Fibroblast of lung (primary cell): ENCODE data around the gene PALM2AKAP2. TPM values are rescaled to one million over a fixed set of nuclear protein-coding genes. Genes with fewer than 3 reads are reported as not detected.
"Not testable (repeated sequence)": the region's sequence is repeated elsewhere in the genome, so short reads cannot be mapped to it uniquely, and the experiment has no call there.

Experiments used
- DNase-seq, 2 donors: peaks; one replicate each; pipeline versions ENCODE4 v3.0.0 to v3.0.0-alpha.2; 2010; ENCODE audit warnings: low read depth in 2 of 2
- H2AFZ ChIP-seq: 2 replicates; pipeline ENCODE4 v1.5.1; 2012; ENCODE audit warnings: low read length, control low read depth, inconsistent platforms
- H3K27ac ChIP-seq: 2 replicates; pipeline ENCODE4 v1.5.1; 2011; ENCODE audit warnings: low read length, control low read depth; ENCODE audit not compliant: insufficient read depth
- H3K27me3 ChIP-seq: 2 replicates; pipeline ENCODE4 v1.5.1; 2011; ENCODE audit warnings: mild to moderate bottlenecking, low read length; ENCODE audit not compliant: control insufficient read depth, insufficient read depth
- H3K36me3 ChIP-seq: 2 replicates; pipeline ENCODE4 v1.5.1; 2011; ENCODE audit warnings: low read length; ENCODE audit not compliant: control insufficient read depth, insufficient read depth
- H3K4me1 ChIP-seq: 2 replicates; pipeline ENCODE4 v1.5.1; 2011; ENCODE audit warnings: low read length; ENCODE audit not compliant: control insufficient read depth, insufficient read depth; ENCODE audit errors: extremely low read depth
- H3K4me2 ChIP-seq: 2 replicates; pipeline ENCODE4 v1.5.1; 2011; ENCODE audit warnings: low read length, control low read depth; ENCODE audit not compliant: insufficient read depth; ENCODE audit errors: extremely low read depth
- H3K4me3 ChIP-seq, 4 experiments: fragments of 200-600 bp in 1 of 4; sonication (generic) in 1 of 4; replicated peaks in 1 of 4; 2 replicates each; pipeline ENCODE4 v1.5.1; 2011 to 2016; ENCODE audit warnings: low read length in 4 of 4, low read depth in 3 of 4, mild to moderate bottlenecking in 3 of 4, control low read depth in 2 of 4, inconsistent platforms in 1 of 4, mixed read lengths in 1 of 4; ENCODE audit not compliant: insufficient read depth in 1 of 4; ENCODE audit errors: control extremely low read depth in 1 of 4
- H3K79me2 ChIP-seq: 2 replicates; pipeline ENCODE4 v1.5.1; 2012; ENCODE audit warnings: mild to moderate bottlenecking, low read length, inconsistent platforms; ENCODE audit not compliant: control insufficient read depth, insufficient read depth
- H3K9ac ChIP-seq: 2 replicates; pipeline ENCODE4 v1.5.1; 2011; ENCODE audit warnings: mild to moderate bottlenecking, low read length, control low read depth; ENCODE audit not compliant: insufficient read depth
- H3K9me3 ChIP-seq: 2 replicates; pipeline ENCODE4 v1.5.1; 2012; ENCODE audit warnings: low read depth, low read length; ENCODE audit not compliant: control insufficient read depth, insufficient read depth
- H4K20me1 ChIP-seq: 2 replicates; pipeline ENCODE4 v1.5.1; 2011; ENCODE audit warnings: low read length; ENCODE audit not compliant: control insufficient read depth, insufficient read depth; ENCODE audit errors: extremely low read depth
- CTCF ChIP-seq, 2 donors: IDR thresholded peaks in 1 of 2; conservative IDR thresholded peaks in 1 of 2; 1 replicate in 1 of 2; 2 replicates in 1 of 2; pipeline ENCODE4 v1.5.1; 2011 to 2012; ENCODE audit warnings: low read length in 2 of 2, control low read depth in 1 of 2, inconsistent platforms in 1 of 2, low read depth in 1 of 2, mild to moderate bottlenecking in 1 of 2
- EZH2 ChIP-seq: IDR thresholded peaks from 2 replicates; pipeline ENCODE4 v1.5.1; 2012; ENCODE audit warnings: low read length, control low read depth, mild to moderate bottlenecking; ENCODE audit errors: missing control alignments
- polyA plus RNA-seq, 2 donors: library from polyadenylated mRNA; depleted of rRNA in 1 of 2; stranded (reverse) in 1 of 2; unstranded in 1 of 2; fragments of >200 nt; gene quantifications; 2 replicates each; pipeline ENCODE4 v1.2.1, GENCODE V29; 2011 to 2012; ENCODE audit warnings: missing spikeins in 1 of 2
- total RNA-seq: library from RNA; depleted of rRNA; stranded (reverse); fragments of >200 nt; gene quantifications from 2 replicates; pipeline ENCODE4 v1.2.1, GENCODE V29; 2014

The PALM2AKAP2 gene
- total and polyA plus RNA-seq, 2 donors (not counting 1 experiment from before 2014, with no cell fraction given): 7.7 to 9.9 TPM

DNA sequence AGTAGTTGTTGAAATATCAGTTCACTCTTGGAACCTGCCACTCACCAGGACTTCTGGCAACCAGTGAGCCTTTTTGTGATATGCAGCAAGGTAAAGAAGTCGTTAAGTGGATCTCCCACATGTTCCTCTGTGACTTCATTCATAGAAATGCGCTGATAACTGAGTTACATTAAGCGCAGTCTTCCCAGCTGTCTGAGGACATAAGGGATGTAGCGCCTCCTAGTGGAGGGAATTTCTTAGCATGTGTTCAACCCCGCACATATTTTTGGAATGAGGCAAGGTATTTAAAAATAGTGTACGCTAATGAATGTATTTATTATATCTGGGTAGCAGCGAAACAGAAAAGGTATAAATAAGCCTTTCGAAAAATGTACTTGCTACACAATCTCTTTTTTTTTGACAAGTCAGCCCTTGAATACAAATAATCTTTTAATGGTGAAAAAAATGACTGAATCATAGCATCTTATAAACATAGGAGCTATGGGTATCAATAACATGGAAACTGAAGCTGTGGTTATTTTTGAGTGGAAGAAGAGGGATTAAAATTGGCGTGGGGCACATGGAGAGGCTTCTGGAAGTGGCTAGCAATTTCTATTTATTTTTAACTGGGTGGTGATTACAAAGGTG, 38.0 kb downstream of the PALM2AKAP2 start:
- Histone ChIP-seq H4K20me1 (no peaks in the 10 kb centered on the region), H3K9me3 (no peaks in the 10 kb centered on the region), H3K27ac (peak overlapping the region; percentile 68), H3K4me2 (peak overlapping the region; percentile 49), H3K9ac (no peak overlapping the region), H3K27me3 (no peaks in the 10 kb centered on the region), H2AFZ (no peak overlapping the region), H3K79me2 (peaks cover under 1% of the 10 kb centered on the region), H3K4me3 (no peak overlapping the region), H3K4me1 (peaks cover 22% of the 10 kb centered on the region), H3K36me3 (no peaks in the 10 kb centered on the region)
- TF ChIP-seq EZH2 (no peak), CTCF (conservative IDR thresholded peaks at IDR 0.05 in 1 of 2, IDR thresholded peaks at IDR 0.05 in 1 of 2; ENCODE audit: low read depth in 1 of 2, low read length in 2 of 2) (peak; percentile 76 to 81)
- peak; percentile 98 for DNase-seq

DNA sequence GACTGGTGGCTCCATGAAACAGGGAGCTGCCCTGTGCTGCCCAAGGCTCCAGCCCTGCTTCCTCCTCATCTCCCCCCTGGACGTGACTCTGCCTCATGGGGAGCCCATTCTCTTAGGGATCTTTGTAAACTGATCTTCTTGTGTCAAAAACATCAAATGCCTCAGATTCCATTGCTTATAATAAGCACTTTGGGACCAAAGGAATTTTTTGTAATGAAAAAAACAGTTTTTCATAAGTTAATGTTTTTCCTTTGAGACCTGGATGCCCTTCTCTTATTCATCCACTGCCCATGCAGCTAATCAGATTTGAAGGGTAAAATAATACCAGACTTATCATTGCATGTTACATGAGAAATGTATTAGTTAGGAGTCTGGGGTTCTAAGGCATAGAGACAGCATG, 41.7 kb downstream of the PALM2AKAP2 start:
- Histone ChIP-seq H3K4me1 (peaks cover 9% of the 10 kb centered on the region), H3K9ac (no peak overlapping the region), H3K4me2 (no peak overlapping the region), H3K4me3 (no peak overlapping the region), H4K20me1 (no peaks in the 10 kb centered on the region), H3K79me2 (peaks cover 2% of the 10 kb centered on the region), H2AFZ (no peak overlapping the region), H3K36me3 (no peaks in the 10 kb centered on the region), H3K9me3 (no peaks in the 10 kb centered on the region), H3K27me3 (no peaks in the 10 kb centered on the region), H3K27ac (no peak overlapping the region)
- no peak for TF ChIP-seq CTCF (conservative IDR thresholded peaks at IDR 0.05 in 1 of 2, IDR thresholded peaks at IDR 0.05 in 1 of 2; ENCODE audit: low read depth in 1 of 2, low read length in 2 of 2)
- no peak for TF ChIP-seq EZH2
- peak in 1 of 2 donors; percentile 76 for DNase-seq

DNA sequence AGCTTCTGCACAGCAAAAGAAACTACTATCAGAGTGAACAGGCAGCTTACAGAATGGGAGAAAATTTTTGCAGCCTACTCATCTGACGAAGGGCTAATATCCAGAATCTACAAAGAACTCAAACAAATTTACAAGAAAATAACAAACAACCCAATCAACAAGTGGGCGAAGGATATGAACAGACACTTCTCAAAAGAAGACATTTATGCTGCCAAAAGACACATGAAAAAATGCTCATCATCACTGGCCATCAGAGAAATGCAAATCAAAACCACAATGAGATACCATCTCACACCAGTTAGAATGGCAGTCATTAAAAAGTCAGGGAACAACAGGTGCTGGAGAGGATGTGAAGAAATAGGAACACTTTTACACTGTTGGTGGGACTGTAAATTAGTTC, 45.4 kb downstream of the PALM2AKAP2 start:
- DNase-seq, H3K79me2 ChIP-seq, H3K27me3 ChIP-seq, H2AFZ ChIP-seq, H3K36me3 ChIP-seq, H3K9ac ChIP-seq, H3K27ac ChIP-seq, H3K4me3 ChIP-seq, H3K4me1 ChIP-seq, H3K9me3 ChIP-seq, H4K20me1 ChIP-seq, H3K4me2 ChIP-seq: not testable (repeated sequence)
